ENCODE data around the gene TCN2.

Gene TCN2

DNA sequence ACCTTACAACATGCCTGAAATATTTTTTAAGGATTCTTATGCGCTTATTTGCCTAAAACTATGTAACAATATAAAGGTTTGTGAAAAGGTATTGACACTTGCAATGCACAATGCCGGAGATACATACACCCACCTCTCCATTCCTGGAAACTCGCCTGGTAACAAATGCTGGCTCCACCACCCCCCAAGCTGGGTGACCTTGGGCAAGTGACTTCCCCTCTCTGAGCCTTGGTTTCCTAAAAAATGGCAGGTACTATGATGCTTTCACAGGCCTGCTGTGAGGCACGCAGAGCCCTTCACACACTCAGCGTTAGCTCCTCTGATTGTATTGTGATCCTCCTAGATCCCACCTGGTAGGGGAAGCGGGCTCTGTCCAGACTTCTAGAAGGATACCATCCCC, 34.8 kb upstream of the TCN2 start:
- H4K20me1 ChIP-seq (ENCODE audit: insufficient read depth), result no peaks in the 10 kb centered on the region
- TF ChIP-seq CTCF (conservative IDR thresholded peaks at IDR 0.05; ENCODE audit: low read depth, low read length), result no peak
- peaks cover 5% of the 10 kb centered on the region; the same call in 1 of the 2 replicates for H3K27me3 ChIP-seq (ENCODE audit: insufficient read depth, low read depth)
- no peaks in the 10 kb centered on the region for H3K79me2 ChIP-seq (ENCODE audit: insufficient read depth, low read depth)
- H2AFZ ChIP-seq (ENCODE audit: low read depth), result no peak overlapping the region
- H3K4me1 ChIP-seq (ENCODE audit: low read depth, poor library complexity, severe bottlenecking), result no peaks in the 10 kb centered on the region
- no peak overlapping the region for H3K9ac ChIP-seq
- no peak overlapping the region for H3K4me2 ChIP-seq
- no peak overlapping the region for H3K4me3 ChIP-seq (IDR thresholded peaks at IDR 0.05; ENCODE audit: insufficient read depth, low read depth, low read length)
- no peaks in the 10 kb centered on the region for H3K36me3 ChIP-seq (ENCODE audit: insufficient read depth)
- no peak overlapping the region for H3K27ac ChIP-seq

- Histone ChIP-seq H2AFZ (ENCODE audit: low read depth) (no peak overlapping the region), H3K4me3 (IDR thresholded peaks at IDR 0.05; ENCODE audit: insufficient read depth, low read depth, low read length) (no peak overlapping the region), H3K9ac (no peak overlapping the region), H3K27me3 (ENCODE audit: insufficient read depth, low read depth) (peaks cover 5% of the 10 kb centered on the region; the same call in 1 of the 2 replicates), H4K20me1 (ENCODE audit: insufficient read depth) (no peaks in the 10 kb centered on the region), H3K4me1 (ENCODE audit: low read depth, poor library complexity, severe bottlenecking) (no peaks in the 10 kb centered on the region), H3K36me3 (ENCODE audit: insufficient read depth) (no peaks in the 10 kb centered on the region), H3K79me2 (ENCODE audit: insufficient read depth, low read depth) (no peaks in the 10 kb centered on the region), H3K4me2 (no peak overlapping the region), H3K27ac (no peak overlapping the region)
- no peak for TF ChIP-seq CTCF (conservative IDR thresholded peaks at IDR 0.05; ENCODE audit: low read depth, low read length)
These were observed 34.0 kb upstream of the TCN2 start for GRCh38 chr22:30572840-30573593.

- H3K27ac ChIP-seq, result no peak overlapping the region
- H4K20me1 ChIP-seq (ENCODE audit: insufficient read depth), result no peaks in the 10 kb centered on the region
- no peak for TF ChIP-seq CTCF (conservative IDR thresholded peaks at IDR 0.05; ENCODE audit: low read depth, low read length)
- H3K4me1 ChIP-seq (ENCODE audit: low read depth, poor library complexity, severe bottlenecking), result no peaks in the 10 kb centered on the region
- no peak overlapping the region for H2AFZ ChIP-seq (ENCODE audit: low read depth)
- no peak overlapping the region for H3K9ac ChIP-seq
- no peaks in the 10 kb centered on the region for H3K36me3 ChIP-seq (ENCODE audit: insufficient read depth)
- H3K79me2 ChIP-seq (ENCODE audit: insufficient read depth, low read depth), result no peaks in the 10 kb centered on the region
- H3K27me3 ChIP-seq (ENCODE audit: insufficient read depth, low read depth), result peaks cover 5% of the 10 kb centered on the region; the same call in 1 of the 2 replicates
- no peak overlapping the region for H3K4me2 ChIP-seq
- H3K4me3 ChIP-seq (IDR thresholded peaks at IDR 0.05; ENCODE audit: insufficient read depth, low read depth, low read length), result no peak overlapping the region
These were observed 33.3 kb upstream of the TCN2 start for GRCh38 chr22:30573594-30574094.

- Histone ChIP-seq H3K27ac (no peak within 1 kb of the TSS), H4K20me1 (ENCODE audit: insufficient read depth) (no peaks in the 10 kb centered on the region), H2AFZ (ENCODE audit: low read depth) (no peak within 1 kb of the TSS), H3K79me2 (ENCODE audit: insufficient read depth, low read depth) (no peaks in the 10 kb centered on the region), H3K9ac (no peak within 1 kb of the TSS), H3K4me2 (no peak within 1 kb of the TSS), H3K4me1 (ENCODE audit: low read depth, poor library complexity, severe bottlenecking) (no peaks in the 10 kb centered on the region), H3K27me3 (ENCODE audit: insufficient read depth, low read depth) (peaks cover 5% of the 10 kb centered on the region; the same call in 1 of the 2 replicates), H3K4me3 (IDR thresholded peaks at IDR 0.05; ENCODE audit: insufficient read depth, low read depth, low read length) (no peak within 1 kb of the TSS), H3K36me3 (ENCODE audit: insufficient read depth) (no peaks in the 10 kb centered on the region)
- no peak for TF ChIP-seq CTCF (conservative IDR thresholded peaks at IDR 0.05; ENCODE audit: low read depth, low read length)
These were observed 32.6 kb upstream of the TCN2 start, which contains the start of gene GAL3ST1 for GRCh38 chr22:30574095-30574981. Gene GAL3ST1, minus strand, starts transcription at chr22:30574665. Its CDS starts 17,273 bp downstream, at chr22:30557392.
